Adrenal gland (tissue), 19 donors: ENCODE data around the gene ARHGAP21. TPM values are rescaled to one million over a fixed set of nuclear protein-coding genes. Genes with fewer than 3 reads are reported as not detected.
"Not testable (repeated sequence)": the region's sequence is repeated elsewhere in the genome, so short reads cannot be mapped to it uniquely, and the experiment has no call there.

Experiments
- DNase-seq, 7 donors: peaks; one replicate each; pipeline ENCODE4 v3.0.0-alpha.2; 2019 to 2020
- H3K27ac ChIP-seq, 5 donors: fragments of 200-600 bp; sonication (generic) in 4 of 5; 1 replicate in 3 of 5; 2 replicates in 2 of 5; pipeline versions ENCODE4 v1.5.1 to v1.8.0; 2016 to 2020; ENCODE audit warnings: mild to moderate bottlenecking in 1 of 5
- H3K27me3 ChIP-seq: fragments of 200-600 bp; 2 replicates; pipeline ENCODE4 v1.8.0; 2021
- H3K36me3 ChIP-seq, 2 donors: fragments of 200-600 bp; replicated peaks in 1 of 2; 1 replicate in 1 of 2; 2 replicates in 1 of 2; pipeline versions ENCODE4 v1.5.1 to v1.8.0; 2018 to 2022
- H3K4me1 ChIP-seq, 2 donors: fragments of 200-600 bp; replicated peaks in 1 of 2; 1 replicate in 1 of 2; 2 replicates in 1 of 2; pipeline versions ENCODE4 v1.5.1 to v1.8.0; 2018 to 2021
- H3K4me3 ChIP-seq, 4 donors: fragments of 200-600 bp; sonication (generic) in 3 of 4; one replicate each; pipeline ENCODE4 v1.5.1; 2016 to 2018
- H3K9me3 ChIP-seq, 3 donors: fragments of 200-600 bp; sonication (generic) in 1 of 3; replicated peaks in 1 of 3; 1 replicate in 2 of 3; 2 replicates in 1 of 3; pipeline versions ENCODE4 v1.5.1 to v1.8.0; 2016 to 2021
- CTCF ChIP-seq, 6 experiments: fragments of 450-650 bp in 4 of 6; fragments of 200-600 bp in 2 of 6; sonication (generic) in 1 of 6; IDR thresholded peaks; 1 replicate in 5 of 6; 2 replicates in 1 of 6; pipeline versions ENCODE4 v1.5.1 to v1.8.0; 2016 to 2021; ENCODE audit warnings: antibody characterized with exemption in 6 of 6, mild to moderate bottlenecking in 2 of 6, moderate library complexity in 1 of 6
- POLR2A ChIP-seq, 2 donors: fragments of 450-650 bp; IDR thresholded peaks; one replicate each; pipeline ENCODE4 v1.6.1; 2017; ENCODE audit warnings: antibody characterized with exemption in 2 of 2, mild to moderate bottlenecking in 2 of 2, moderate library complexity in 1 of 2
- WGBS, 4 donors: extraction: QIAGEN DNeasy Blood & Tissue Kit in 2 of 4; methylation state at CpG; one replicate each; pipeline versions ENCODE4 v1.1.5 to v1.1.7; 2013 to 2017; 5-methylcytosine and 5-hydroxymethylcytosine counted together
- intact Hi-C, 2 donors: fragments of 100-400 bp; cut with DNase I; formaldehyde crosslinking; loops; one replicate each; pipeline versions ENCODE4 v1.14.1 to v1.15.0; 2022 to 2023
- long read RNA-seq, 10 donors: library from polyadenylated mRNA in 3 of 10; unstranded in 2 of 10; stranded (forward) in 1 of 10; transcript quantifications; one replicate each; pipeline ENCODE4 v2.0.0 and lab custom pipeline, GENCODE V29; 2021 to 2026
- polyA plus RNA-seq, 3 donors: library from polyadenylated mRNA; stranded (reverse); fragments of 200-250 nt in 2 of 3; fragments of 350-450 nt in 1 of 3; fragmentation: Illumina TruSeq in 1 of 3; extraction: RNeasy Lipid Tissue Mini Kit (QIAGEN cat#74804) in 1 of 3; gene quantifications; one replicate each; pipeline ENCODE4 v1.2.3, GENCODE V29; 2013 to 2014
- total RNA-seq, 9 donors: library from RNA; depleted of rRNA in 4 of 9; stranded (reverse); fragments of >200 nt in 4 of 9; fragments of 120-200 nt in 1 of 9; fragmentation: NEBNext Ultra II Directional in 1 of 9; extraction: Animal tissue kit (Norgen Biotek cat#: 25700) in 1 of 9; gene quantifications; one replicate each; pipeline versions ENCODE4 v1.1.0 to v1.2.4, GENCODE V29; 2013 to 2023
- donor health status: healthy with polysubstance abuse.
- donor health status: Bipolar disorder and iron deficiency.
- donor health status: DM: yes; HTN: yes; CAD: no.
- donor health status: DM: no; HTN: no; CAD: no.
- donor health status: DM: no; HTN: no; CAD: no.
- donor health status: DM: yes; HTN: yes; CAD: no.

ARHGAP21 gene
- 100 to 1,000 TPM in 6 of 9 donors, 10 to 100 TPM in 3; 80.4 to 160 (median 123) TPM for total RNA-seq
- polyA plus RNA-seq, result 10 to 100 TPM; 45.2 to 74.1 (median 66.6) TPM
- long read RNA-seq, donor 1, partial matches to known transcripts, result 0 of 1 reads
- long read RNA-seq, donor 1, other reads (novel, unspliced or antisense), result 0 of 1 reads
- long read RNA-seq, donor 2, full-length matches to known transcripts, result 3 of 3 reads
- long read RNA-seq, donor 2, partial matches to known transcripts, result 0 of 3 reads
- long read RNA-seq, donor 2, other reads (novel, unspliced or antisense), result 0 of 3 reads
- long read RNA-seq, donor 3, result 0 reads
- long read RNA-seq, donor 4, partial matches to known transcripts, result 4 of 9 reads
- long read RNA-seq, donor 4, other reads (novel, unspliced or antisense), result 4 of 9 reads
- long read RNA-seq, donor 5, partial matches to known transcripts, result 6 of 19 reads
- long read RNA-seq, donor 5, other reads (novel, unspliced or antisense), result 13 of 19 reads
- long read RNA-seq, donor 6, partial matches to known transcripts, result 5 of 10 reads
- long read RNA-seq, donor 6, other reads (novel, unspliced or antisense), result 5 of 10 reads
- long read RNA-seq, donor 7, partial matches to known transcripts, result 0 of 2 reads
- long read RNA-seq, donor 7, other reads (novel, unspliced or antisense), result 0 of 2 reads
- long read RNA-seq, donor 8, partial matches to known transcripts, result 0 of 3 reads
- long read RNA-seq, donor 8, other reads (novel, unspliced or antisense), result 0 of 3 reads
- long read RNA-seq, donor 9, partial matches to known transcripts, result 8 of 10 reads
- long read RNA-seq, donor 9, other reads (novel, unspliced or antisense), result 0 of 10 reads
- long read RNA-seq, donor 10, partial matches to known transcripts, result 0 of 1 reads
- long read RNA-seq, donor 10, other reads (novel, unspliced or antisense), result 0 of 1 reads

DNA sequence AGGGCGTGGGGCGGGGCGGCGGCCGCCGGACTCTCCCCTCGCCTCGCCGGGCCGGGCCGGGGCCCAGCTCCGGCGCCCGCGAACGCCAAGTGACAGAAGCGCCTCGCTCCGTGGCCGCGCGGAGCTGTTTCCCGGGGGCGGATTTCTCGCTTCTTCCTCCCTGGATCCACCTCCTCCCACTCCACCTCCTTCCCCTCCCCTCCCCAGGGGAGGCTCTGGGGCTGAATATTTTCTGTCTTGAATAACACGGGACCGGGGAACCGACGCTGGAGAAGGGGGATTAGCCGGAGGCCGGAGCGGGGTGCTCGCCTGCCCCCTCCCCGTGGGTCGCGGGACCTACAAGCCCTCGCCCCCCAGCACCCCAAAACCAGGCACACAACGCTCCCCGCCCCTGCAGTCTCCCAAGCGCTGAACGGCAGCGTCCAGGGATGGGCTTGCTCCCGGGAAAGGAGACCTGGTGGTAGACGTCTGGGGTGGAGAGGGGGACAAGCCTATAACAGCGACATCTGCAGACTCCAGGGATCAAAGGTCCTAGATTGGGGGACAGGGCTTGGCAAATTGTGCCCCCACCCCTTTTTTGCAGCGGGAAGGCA lies at the start of gene ARHGAP21:
TSS of gene ARHGAP21 (minus strand) at position 100 of the 593 bp plus-strand sequence. CDS start 1,988 bp downstream, outside the sequence.
- Histone ChIP-seq H3K4me1 (peaks cover 9 to 23% of the 10 kb centered on the region in 2 donors), H3K4me3 (peak within 1 kb of the TSS; percentile 78 to 95 (median 92)), H3K36me3 (no peaks in the 10 kb centered on the region), H3K9me3 (no peaks in the 10 kb centered on the region), H3K27me3 (no peaks in the 10 kb centered on the region), H3K27ac (peak within 1 kb of the TSS; percentile 89 to 98 (median 96))
- WGBS, 4 donors, result 0 to 1% (median 0%) methylated on average over 25 to 46 of the region's 46 CpGs
- DNase-seq, result peak; percentile 73 to 85 (median 80)
- intact Hi-C loops, result loop anchor here (5.0 to 10.0 kb wide), 2 partner anchors 82 to 231 kb away; partner anchors contain the start of gene PRTFDC1 (in 1 of the 2)
- TF ChIP-seq POLR2A (IDR thresholded peaks at IDR 0.05) (peak; percentile 38 to 64), CTCF (IDR thresholded peaks at IDR 0.05) (peak in 3 of 6 experiments; percentile 3 to 17 (median 3))

GRCh38 chr10:24771943-24772694 lies 48.4 kb upstream of the ARHGAP21 start:
- Histone ChIP-seq H3K27me3 (no peaks in the 10 kb centered on the region), H3K27ac (no peak overlapping the region), H3K36me3 (no peaks in the 10 kb centered on the region), H3K4me3 (no peak overlapping the region), H3K9me3 (no peaks in the 10 kb centered on the region), H3K4me1 (peaks cover 0 to 4% of the 10 kb centered on the region in 2 donors)
- TF ChIP-seq POLR2A (IDR thresholded peaks at IDR 0.05) (no peak), CTCF (IDR thresholded peaks at IDR 0.05) (no peak)
- WGBS, 4 donors, result 62 to 80% (median 67%) methylated on average over 1 of the region's 1 CpG
- intact Hi-C loops, result no loop called here
- DNase-seq, result peak in 4 of 7 donors; percentile 14 to 29 (median 22)

GRCh38 chr10:24764991-24765390 lies 41.3 kb upstream of the ARHGAP21 start:
- H3K4me3 ChIP-seq, H3K36me3 ChIP-seq, H3K27ac ChIP-seq, H3K9me3 ChIP-seq, H3K27me3 ChIP-seq, intact Hi-C loops, DNase-seq, H3K4me1 ChIP-seq: not testable (repeated sequence)
- WGBS, 4 donors, result 29 to 73% (median 50%) methylated on average over 1 of the region's 1 CpG

GRCh38 chr10:24762966-24763623 lies 39.4 kb upstream of the ARHGAP21 start:
- Histone ChIP-seq H3K9me3 (no peaks in the 10 kb centered on the region), H3K27ac (no peak overlapping the region), H3K4me1 (no peaks in the 10 kb centered on the region), H3K4me3 (no peak overlapping the region), H3K36me3 (no peaks in the 10 kb centered on the region), H3K27me3 (no peaks in the 10 kb centered on the region)
- TF ChIP-seq POLR2A (IDR thresholded peaks at IDR 0.05), result no peak
- TF ChIP-seq CTCF (IDR thresholded peaks at IDR 0.05), result no peak
- WGBS, 4 donors, result 47 to 67% (median 66%) methylated on average over 2 of the region's 2 CpGs
- intact Hi-C loops, result no loop called here
- DNase-seq, result no peak
